ENCODE results near the gene PARD6B. TPM values are rescaled to one million over a fixed set of nuclear protein-coding genes. Genes with fewer than 3 reads are reported as not detected.

PARD6B gene
- total and polyA plus RNA-seq, 2 of the 13 experiments (the other 11 are each of a cell fraction or from before 2014, with no cell fraction given), result 6.9 to 22.2 TPM

- TF ChIP-seq RNF2 (conservative IDR thresholded peaks at IDR 0.05; ENCODE audit: low read depth), result no peak; the same call in 1 of the 2 replicates
- TF ChIP-seq ATRX (CRISPR knock-in tag; IDR thresholded peaks at IDR 0.05; ENCODE audit: borderline replicate concordance), result no peak
- no peak for TF ChIP-seq ARID2 (CRISPR knock-in tag; IDR thresholded peaks at IDR 0.05; ENCODE audit: borderline replicate concordance)
- TF ChIP-seq NFE2 (CRISPR knock-in tag; IDR thresholded peaks at IDR 0.05), result no peak
- TF ChIP-seq ZNF710 (CRISPR knock-in tag; IDR thresholded peaks at IDR 0.05; ENCODE audit: borderline replicate concordance), result no peak
- TF ChIP-seq MXD4 (CRISPR knock-in tag; IDR thresholded peaks at IDR 0.05), result no peak
- no peak for TF ChIP-seq ZNF703 (CRISPR knock-in tag; IDR thresholded peaks at IDR 0.05; ENCODE audit: borderline replicate concordance)
- no peak for TF ChIP-seq KIAA2018 (CRISPR knock-in tag; IDR thresholded peaks at IDR 0.05; ENCODE audit: borderline replicate concordance)
- no peak for TF ChIP-seq DNMT3B (CRISPR knock-in tag; conservative IDR thresholded peaks at IDR 0.05)
- TF ChIP-seq CCDC6 (CRISPR knock-in tag; IDR thresholded peaks at IDR 0.05), result no peak
- 0 out of 2 replicates have a peak, but pooled peaks have one; percentile 16 for TF ChIP-seq HOXA3 (CRISPR knock-in tag; IDR thresholded peaks at IDR 0.05)
- peak; percentile 91 for TF ChIP-seq ETV5 (CRISPR knock-in tag; IDR thresholded peaks at IDR 0.05; ENCODE audit: borderline replicate concordance)
- TF ChIP-seq ZFP37 (CRISPR knock-in tag; IDR thresholded peaks at IDR 0.05; ENCODE audit: borderline replicate concordance), result no peak; the same call in 1 of the 2 replicates
- TF ChIP-seq MTF1 (CRISPR knock-in tag; IDR thresholded peaks at IDR 0.05), result no peak
- TF ChIP-seq ZNF766 (CRISPR knock-in tag; IDR thresholded peaks at IDR 0.05; ENCODE audit: borderline replicate concordance), result 0 out of 2 replicates have a peak, but pooled peaks have one; percentile 41
- no peak for TF ChIP-seq RFXANK (CRISPR knock-in tag; IDR thresholded peaks at IDR 0.05)
- TF ChIP-seq ZNF788 (CRISPR knock-in tag; IDR thresholded peaks at IDR 0.05; ENCODE audit: borderline replicate concordance), result peak; percentile 18; the same call in 1 of the 2 replicates
- no peak for TF ChIP-seq SUZ12 (IDR thresholded peaks at IDR 0.05; ENCODE audit: low read depth, low read length)
- TF ChIP-seq ZNF180 (CRISPR knock-in tag; IDR thresholded peaks at IDR 0.05; ENCODE audit: borderline replicate concordance, low read depth), result no peak
- TF ChIP-seq ATF4 (CRISPR knock-in tag; IDR thresholded peaks at IDR 0.05), result peak in 1 of 2 experiments; percentile 56; a peak in 2 of 4 replicates
Measured at GRCh38 chr20:50710492-50711063, 20.8 kb upstream of the PARD6B start (continued).

All from HepG2 (cell line).